Activated T-cell treated with anti-CD3 and anti-CD28 coated beads, Interleukin-2, amount 50 U/mL, for 24 hours (primary cell): ENCODE results near the gene RPL38.

ENCODE experiments used
- DNase-seq: peaks from one replicate; pipeline ENCODE4 v3.0.0-alpha.2; 2020
- H3K27ac Mint-ChIP-seq: 2 replicates; pipeline ENCODE4 v1.8.0; 2020; ENCODE audit warnings: mild to moderate bottlenecking, mixed read lengths
- H3K27me3 Mint-ChIP-seq: 2 replicates; pipeline ENCODE4 v1.8.0; 2020; ENCODE audit warnings: mixed read lengths
- H3K36me3 Mint-ChIP-seq: 2 replicates; pipeline ENCODE4 v1.8.0; 2020; ENCODE audit warnings: low read depth, mixed read lengths
- H3K4me1 Mint-ChIP-seq: 2 replicates; pipeline ENCODE4 v1.8.0; 2020; ENCODE audit warnings: low read depth, mixed read lengths
- H3K4me3 Mint-ChIP-seq: 2 replicates; pipeline ENCODE4 v1.8.0; 2020; ENCODE audit warnings: mild to moderate bottlenecking, moderate library complexity, mixed read lengths
- H3K9me3 Mint-ChIP-seq: 2 replicates; pipeline ENCODE4 v1.8.0; 2020; ENCODE audit warnings: mixed read lengths

The RPL38 gene

DNA sequence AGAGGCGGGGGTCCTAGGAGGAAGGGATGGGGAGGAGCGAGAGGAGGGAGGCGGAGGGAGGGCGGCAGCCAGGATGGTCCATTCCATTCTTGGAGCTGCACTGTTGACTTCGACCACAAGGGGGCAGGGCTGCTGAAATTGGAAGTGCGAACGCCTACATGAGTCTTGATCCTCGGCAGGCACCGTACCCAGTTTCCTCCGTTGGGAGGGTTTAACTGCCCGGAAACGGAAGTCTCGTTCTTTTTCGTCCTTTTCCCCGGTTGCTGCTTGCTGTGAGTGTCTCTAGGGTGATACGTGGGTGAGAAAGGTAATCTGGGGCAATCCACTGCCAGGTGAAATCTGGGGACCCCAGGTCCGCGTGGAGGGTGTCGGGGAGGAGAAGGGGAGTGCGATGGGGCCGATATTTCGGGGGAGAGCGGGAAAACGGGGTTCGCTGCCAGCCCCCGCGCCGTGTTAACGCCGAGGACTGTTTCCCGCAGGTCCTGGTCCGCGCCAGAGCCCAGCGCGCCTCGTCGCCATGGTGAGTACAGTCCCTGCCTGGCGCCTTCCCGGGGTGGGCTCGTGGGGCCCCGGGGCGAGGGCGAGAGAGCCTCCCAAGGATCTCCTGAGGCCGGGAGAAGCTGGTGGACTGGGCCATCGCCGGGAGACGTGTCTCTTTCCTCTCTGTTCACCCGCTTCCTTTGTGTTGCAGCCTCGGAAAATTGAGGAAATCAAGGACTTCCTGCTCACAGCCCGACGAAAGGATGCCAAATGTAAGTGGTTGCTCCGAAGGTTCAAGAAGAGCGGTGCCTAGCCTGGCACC, at the start of gene RPL38:
Gene RPL38 (plus strand): TSS at position 240 of the 802 bp plus-strand sequence. CDS start 278 bp downstream, at position 518.
- H3K4me3 Mint-ChIP-seq: peak within 1 kb of the TSS; percentile 99
- peak within 1 kb of the TSS; percentile 100 for H3K27ac Mint-ChIP-seq
- H3K4me1 Mint-ChIP-seq: peaks cover 42% of the 10 kb centered on the region
- peaks cover 24% of the 10 kb centered on the region for H3K27me3 Mint-ChIP-seq
- H3K36me3 Mint-ChIP-seq: peaks cover 53% of the 10 kb centered on the region
- H3K9me3 Mint-ChIP-seq: no peaks in the 10 kb centered on the region
- DNase-seq: peak; percentile 97

GRCh38 chr17:74153821-74154430, 49.6 kb upstream of the RPL38 start:
- Mint-ChIP-seq H3K36me3 (no peaks in the 10 kb centered on the region), H3K4me1 (no peaks in the 10 kb centered on the region), H3K4me3 (no peak overlapping the region), H3K27ac (no peak overlapping the region), H3K9me3 (no peaks in the 10 kb centered on the region), H3K27me3 (peaks cover 29% of the 10 kb centered on the region)
- no peak for DNase-seq

DNA sequence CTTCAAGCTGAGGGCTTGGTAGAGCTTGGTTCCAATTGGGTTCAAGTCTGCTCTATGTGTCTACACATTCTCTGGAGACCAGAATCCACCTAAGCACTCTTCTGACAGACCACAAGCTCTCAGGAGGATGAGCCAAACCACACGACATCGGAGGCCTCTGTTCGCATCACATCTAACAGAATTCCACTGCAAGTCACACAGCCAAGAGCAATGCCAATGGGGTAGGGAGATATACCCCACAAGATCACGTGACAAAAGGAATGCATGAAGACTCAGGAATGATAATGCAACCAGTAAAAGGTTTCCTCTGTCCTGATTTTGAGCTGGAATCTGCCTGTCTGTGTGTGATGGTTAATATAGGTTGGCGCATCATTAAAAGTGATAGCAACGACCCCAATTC, 46.6 kb upstream of the RPL38 start:
- H3K9me3 Mint-ChIP-seq: no peaks in the 10 kb centered on the region
- no peak overlapping the region for H3K27ac Mint-ChIP-seq
- DNase-seq: no peak
- H3K27me3 Mint-ChIP-seq: peaks cover 15% of the 10 kb centered on the region
- no peaks in the 10 kb centered on the region for H3K36me3 Mint-ChIP-seq
- no peaks in the 10 kb centered on the region for H3K4me1 Mint-ChIP-seq
- H3K4me3 Mint-ChIP-seq: no peak overlapping the region

- Mint-ChIP-seq H3K4me3 (no peak overlapping the region), H3K36me3 (no peaks in the 10 kb centered on the region), H3K27me3 (peaks cover 15% of the 10 kb centered on the region), H3K27ac (no peak overlapping the region), H3K4me1 (no peaks in the 10 kb centered on the region), H3K9me3 (no peaks in the 10 kb centered on the region)
- no peak for DNase-seq
Measured at GRCh38 chr17:74157366-74157765, 46.1 kb upstream of the RPL38 start.

GRCh38 chr17:74158761-74159160, 44.7 kb upstream of the RPL38 start:
- no peak overlapping the region for H3K4me3 Mint-ChIP-seq
- H3K36me3 Mint-ChIP-seq: no peaks in the 10 kb centered on the region
- no peaks in the 10 kb centered on the region for H3K4me1 Mint-ChIP-seq
- DNase-seq: no peak
- no peak overlapping the region for H3K27ac Mint-ChIP-seq
- H3K27me3 Mint-ChIP-seq: peaks cover 15% of the 10 kb centered on the region
- H3K9me3 Mint-ChIP-seq: no peaks in the 10 kb centered on the region

- no peaks in the 10 kb centered on the region for H3K36me3 Mint-ChIP-seq
- peaks cover 15% of the 10 kb centered on the region for H3K27me3 Mint-ChIP-seq
- no peak overlapping the region for H3K4me3 Mint-ChIP-seq
- no peak for DNase-seq
- H3K9me3 Mint-ChIP-seq: no peaks in the 10 kb centered on the region
- H3K4me1 Mint-ChIP-seq: no peaks in the 10 kb centered on the region
- H3K27ac Mint-ChIP-seq: no peak overlapping the region
Measured at GRCh38 chr17:74159226-74159840, 44.1 kb upstream of the RPL38 start.

DNA sequence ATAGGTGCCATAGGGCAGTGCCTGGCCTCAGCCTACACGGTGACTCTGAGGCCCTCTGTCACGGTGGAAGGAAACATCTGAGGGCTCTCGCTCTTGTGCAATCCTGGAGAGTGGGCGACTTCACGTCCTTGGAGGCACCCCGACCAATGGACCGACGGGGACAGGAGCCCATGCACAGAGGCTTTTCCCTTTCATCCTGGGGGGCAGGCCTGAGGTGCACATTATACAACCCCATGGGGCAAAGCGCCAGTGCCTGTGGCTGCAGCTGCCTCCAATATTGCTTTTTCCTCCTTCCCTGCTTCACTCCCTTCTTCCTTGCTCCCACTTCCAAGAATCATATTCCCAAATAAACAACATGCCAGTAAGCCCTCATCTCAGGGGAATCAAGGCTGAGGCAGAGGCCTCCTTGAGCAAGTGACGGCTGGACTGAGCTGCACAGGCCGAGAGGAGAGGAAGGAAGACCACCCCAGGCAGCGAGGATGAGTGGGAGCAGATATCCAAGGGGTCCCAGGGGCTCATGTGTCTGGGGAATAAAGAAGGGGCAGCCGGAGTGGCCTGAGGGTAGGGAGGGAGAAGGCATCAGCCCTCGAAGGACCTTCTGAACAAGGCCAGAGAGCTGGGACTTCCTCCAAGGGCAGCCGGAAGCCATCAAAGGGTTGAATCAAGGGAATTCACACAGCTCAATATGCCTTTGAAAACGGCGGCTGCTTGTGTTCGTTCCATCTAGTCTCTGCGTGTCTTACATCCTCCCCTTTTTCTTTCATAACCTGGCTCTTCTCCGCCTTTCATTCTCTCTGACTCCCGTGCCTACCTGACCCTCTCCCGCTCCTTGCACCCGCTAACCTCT, 42.6 kb upstream of the RPL38 start:
- Mint-ChIP-seq H3K27ac (no peak overlapping the region), H3K9me3 (no peaks in the 10 kb centered on the region), H3K27me3 (peaks cover 19% of the 10 kb centered on the region), H3K4me1 (no peaks in the 10 kb centered on the region), H3K4me3 (no peak overlapping the region), H3K36me3 (no peaks in the 10 kb centered on the region)
- no peak for DNase-seq

- Mint-ChIP-seq H3K36me3 (no peaks in the 10 kb centered on the region), H3K27ac (no peak overlapping the region), H3K27me3 (peaks cover 22% of the 10 kb centered on the region), H3K9me3 (no peaks in the 10 kb centered on the region), H3K4me3 (no peak overlapping the region), H3K4me1 (no peaks in the 10 kb centered on the region)
- no peak for DNase-seq
Measured at GRCh38 chr17:74161503-74161875, 42.0 kb upstream of the RPL38 start.

GRCh38 chr17:74163271-74163821, 40.1 kb upstream of the RPL38 start:
- Mint-ChIP-seq H3K36me3 (no peaks in the 10 kb centered on the region), H3K4me3 (no peak overlapping the region), H3K27me3 (peaks cover 34% of the 10 kb centered on the region), H3K27ac (no peak overlapping the region), H3K4me1 (no peaks in the 10 kb centered on the region), H3K9me3 (no peaks in the 10 kb centered on the region)
- peak; percentile 8 for DNase-seq

DNA sequence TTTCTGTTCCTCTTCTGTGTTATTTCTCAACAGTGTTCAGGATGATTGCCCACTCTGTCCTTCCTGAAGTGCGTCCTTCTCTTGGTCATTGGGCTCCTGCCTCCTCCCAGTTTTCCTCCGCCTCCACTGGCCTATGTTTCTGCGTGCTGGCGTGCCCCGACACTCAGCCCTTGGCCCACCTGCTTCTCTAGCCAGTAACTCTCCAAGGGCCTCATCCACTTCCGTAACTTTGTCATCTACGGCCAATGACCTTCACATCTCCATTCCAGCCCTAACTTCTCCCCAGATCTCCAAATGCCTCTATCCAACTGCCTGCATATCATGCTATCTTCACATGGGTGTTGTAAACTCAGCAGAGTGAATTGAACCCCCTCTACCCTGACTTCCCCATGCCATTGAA, 39.6 kb upstream of the RPL38 start:
- Mint-ChIP-seq H3K27ac (no peak overlapping the region), H3K4me3 (no peak overlapping the region), H3K9me3 (no peaks in the 10 kb centered on the region), H3K27me3 (peaks cover 31% of the 10 kb centered on the region), H3K4me1 (no peaks in the 10 kb centered on the region), H3K36me3 (no peaks in the 10 kb centered on the region)
- DNase-seq: no peak

DNA sequence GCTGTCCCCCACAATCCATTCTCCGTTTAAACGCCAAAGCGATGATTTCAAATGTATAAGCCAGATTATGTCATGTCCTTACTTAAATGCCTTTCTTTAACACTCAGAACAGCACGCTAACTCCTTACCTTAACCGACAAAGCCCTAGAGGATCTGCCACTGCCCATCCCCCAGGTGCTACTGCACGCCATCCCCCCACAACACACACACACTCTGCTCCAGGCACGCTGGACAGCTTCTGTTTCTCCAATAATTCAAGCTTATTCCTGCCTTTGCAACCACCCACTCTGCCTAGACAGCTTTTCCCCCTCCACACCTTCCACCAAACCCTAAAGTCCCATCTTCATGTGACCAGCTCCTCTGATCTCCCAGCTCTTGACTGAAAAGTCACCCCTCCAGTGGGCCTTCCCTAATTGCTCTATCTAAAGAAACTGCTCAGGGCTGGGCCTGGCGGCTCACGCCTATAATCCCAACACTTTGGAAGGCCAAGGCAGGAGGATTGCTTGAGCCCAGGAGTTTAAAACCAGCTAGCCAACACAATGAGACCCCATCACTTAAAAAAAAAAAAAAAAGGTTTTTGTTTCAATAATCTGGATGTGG, 38.9 kb upstream of the RPL38 start:
- H3K4me3 Mint-ChIP-seq: no peak overlapping the region
- H3K36me3 Mint-ChIP-seq: no peaks in the 10 kb centered on the region
- H3K9me3 Mint-ChIP-seq: no peaks in the 10 kb centered on the region
- no peak overlapping the region for H3K27ac Mint-ChIP-seq
- DNase-seq: no peak
- no peaks in the 10 kb centered on the region for H3K4me1 Mint-ChIP-seq
- peaks cover 28% of the 10 kb centered on the region for H3K27me3 Mint-ChIP-seq

- H3K4me1 Mint-ChIP-seq: no peaks in the 10 kb centered on the region
- no peak overlapping the region for H3K27ac Mint-ChIP-seq
- no peak for DNase-seq
- H3K36me3 Mint-ChIP-seq: no peaks in the 10 kb centered on the region
- H3K27me3 Mint-ChIP-seq: peaks cover 25% of the 10 kb centered on the region
- no peak overlapping the region for H3K4me3 Mint-ChIP-seq
- H3K9me3 Mint-ChIP-seq: no peaks in the 10 kb centered on the region
Measured at GRCh38 chr17:74165797-74166365, 37.6 kb upstream of the RPL38 start.

GRCh38 chr17:74170924-74171323, 32.6 kb upstream of the RPL38 start:
- DNase-seq: no peak
- Mint-ChIP-seq H3K36me3 (no peaks in the 10 kb centered on the region), H3K27ac (no peak overlapping the region), H3K27me3 (peaks cover 36% of the 10 kb centered on the region), H3K4me1 (no peaks in the 10 kb centered on the region), H3K4me3 (no peak overlapping the region), H3K9me3 (no peaks in the 10 kb centered on the region)

DNA sequence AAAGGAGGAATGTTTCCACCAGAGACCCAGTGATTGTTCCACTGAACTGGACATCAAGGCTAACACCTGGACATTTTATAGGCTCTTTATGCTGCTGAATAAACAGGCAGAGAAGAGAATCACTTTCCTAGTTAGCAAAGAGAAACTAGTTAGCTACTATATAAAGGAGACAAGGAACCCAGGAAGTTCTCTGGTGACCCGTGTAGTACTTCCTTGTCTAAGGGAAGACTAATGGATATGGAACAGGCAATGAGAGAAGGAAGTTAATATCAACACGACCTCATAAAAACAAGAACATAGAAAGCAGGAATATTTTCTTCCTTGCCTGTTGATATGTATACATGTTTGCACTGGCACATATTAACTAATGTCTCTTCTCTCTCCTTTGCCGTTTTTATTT, 30.8 kb upstream of the RPL38 start:
- Mint-ChIP-seq H3K4me1 (no peaks in the 10 kb centered on the region), H3K27ac (no peak overlapping the region), H3K27me3 (peaks cover 31% of the 10 kb centered on the region), H3K36me3 (no peaks in the 10 kb centered on the region), H3K4me3 (no peak overlapping the region), H3K9me3 (no peaks in the 10 kb centered on the region)
- DNase-seq: no peak
